Smooth muscle cell (in vitro differentiated cells): ENCODE results near the gene TMBIM4. TPM values are rescaled to one million over a fixed set of nuclear protein-coding genes. Genes with fewer than 3 reads are reported as not detected.

Source experiments
- DNase-seq: peaks from one replicate; lab custom pipeline; 2025; ENCODE audit not compliant: unreplicated experiment; lab: John Stamatoyannopoulos, UW
- H2AFZ ChIP-seq: fragments of 200-600 bp; sonication (generic); 2 replicates; pipeline ENCODE4 v1.6.0; 2016; ENCODE audit warnings: antibody characterized with exemption, low read depth, mild to moderate bottlenecking
- H3F3A ChIP-seq: fragments of 200-600 bp; sonication (generic); 2 replicates; pipeline ENCODE4 v1.6.0; 2017; ENCODE audit warnings: antibody characterized with exemption, low read depth
- H3K27ac ChIP-seq: fragments of 200-600 bp; sonication (generic); 2 replicates; pipeline ENCODE4 v1.5.1; 2016; ENCODE audit warnings: low read depth, mild to moderate bottlenecking
- H3K27me3 ChIP-seq: fragments of 200-600 bp; sonication (generic); 2 replicates; pipeline ENCODE4 v1.6.1; 2016; ENCODE audit warnings: low read depth, mild to moderate bottlenecking
- H3K36me3 ChIP-seq: fragments of 200-600 bp; sonication (generic); 2 replicates; pipeline ENCODE4 v1.5.1; 2016; ENCODE audit warnings: low read depth
- H3K4me1 ChIP-seq: fragments of 200-600 bp; sonication (generic); 2 replicates; pipeline ENCODE4 v1.5.1; 2016; ENCODE audit warnings: low read depth
- H3K4me2 ChIP-seq: fragments of 200-600 bp; sonication (generic); 2 replicates; pipeline ENCODE4 v1.6.0; 2016; ENCODE audit warnings: mild to moderate bottlenecking
- H3K4me3 ChIP-seq: fragments of 200-600 bp; sonication (generic); 2 replicates; pipeline ENCODE4 v1.5.1; 2016; ENCODE audit warnings: mild to moderate bottlenecking
- H3K79me2 ChIP-seq: fragments of 200-600 bp; sonication (generic); 2 replicates; pipeline ENCODE4 v1.6.0; 2016; ENCODE audit warnings: low read depth, mild to moderate bottlenecking
- H3K9ac ChIP-seq: fragments of 200-600 bp; sonication (generic); 2 replicates; pipeline ENCODE4 v1.6.0; 2016; ENCODE audit warnings: low read depth
- H3K9me3 ChIP-seq: fragments of 200-600 bp; sonication (generic); replicated peaks from 2 replicates; pipeline ENCODE4 v1.5.1; 2016; ENCODE audit warnings: low read depth
- H4K20me1 ChIP-seq: fragments of 200-600 bp; sonication (generic); 2 replicates; pipeline ENCODE4 v1.6.0; 2016; ENCODE audit warnings: low read depth
- WGBS: methylation state at CpG from one replicate; pipeline ENCODE4 v1.1.7; 2016; ENCODE audit warnings: low lambda C conversion rate; 5-methylcytosine and 5-hydroxymethylcytosine counted together
- polyA plus RNA-seq: library from polyadenylated mRNA; unstranded; fragments of >200 nt; fragmentation: Nextera tagmentation; extraction: Ambion mirVana; gene quantifications from 2 replicates; pipeline ENCODE4 v1.2.1, GENCODE V29; 2016
- total RNA-seq: library from RNA; depleted of rRNA; stranded (reverse); fragments of >200 nt; gene quantifications from 2 replicates; pipeline ENCODE4 v1.2.3, GENCODE V29; 2014
- TF ChIP-seq, protein P1 (sequence below): fragments of 200-600 bp; sonication (generic); IDR thresholded peaks from 2 replicates; pipeline ENCODE4 v1.5.1; 2017; ENCODE audit warnings: borderline replicate concordance, mild to moderate bottlenecking, antibody characterized with exemption; ENCODE audit not compliant: insufficient read depth, poor library complexity, severe bottlenecking

Gene TMBIM4
- total and polyA plus RNA-seq, 2 experiments from 2014 or later = 97.9 to 103 TPM

DNA sequence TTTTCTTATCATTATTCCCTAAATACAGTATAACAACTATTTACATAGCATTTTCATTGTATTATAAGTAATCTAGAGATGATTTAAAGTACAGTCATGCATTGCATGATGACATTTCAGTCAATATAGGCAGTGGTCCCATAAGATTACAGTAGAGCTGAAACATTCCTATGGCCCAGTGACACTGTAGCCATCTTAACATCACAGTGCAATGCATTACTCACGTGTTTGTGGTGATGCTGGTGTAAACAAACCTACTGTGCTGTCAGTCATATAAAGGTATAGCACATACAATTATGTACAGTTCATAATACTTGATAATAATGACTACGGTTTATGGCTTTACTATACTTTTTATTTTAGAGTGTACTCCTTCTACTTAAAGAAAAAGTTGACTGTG lies 52.6 kb downstream of the TMBIM4 start:
- H3K27me3 ChIP-seq = no peaks in the 10 kb centered on the region
- H2AFZ ChIP-seq = no peak overlapping the region
- H3F3A ChIP-seq = no peaks in the 10 kb centered on the region
- H3K4me2 ChIP-seq = no peak overlapping the region
- TF ChIP-seq, protein P1, sequence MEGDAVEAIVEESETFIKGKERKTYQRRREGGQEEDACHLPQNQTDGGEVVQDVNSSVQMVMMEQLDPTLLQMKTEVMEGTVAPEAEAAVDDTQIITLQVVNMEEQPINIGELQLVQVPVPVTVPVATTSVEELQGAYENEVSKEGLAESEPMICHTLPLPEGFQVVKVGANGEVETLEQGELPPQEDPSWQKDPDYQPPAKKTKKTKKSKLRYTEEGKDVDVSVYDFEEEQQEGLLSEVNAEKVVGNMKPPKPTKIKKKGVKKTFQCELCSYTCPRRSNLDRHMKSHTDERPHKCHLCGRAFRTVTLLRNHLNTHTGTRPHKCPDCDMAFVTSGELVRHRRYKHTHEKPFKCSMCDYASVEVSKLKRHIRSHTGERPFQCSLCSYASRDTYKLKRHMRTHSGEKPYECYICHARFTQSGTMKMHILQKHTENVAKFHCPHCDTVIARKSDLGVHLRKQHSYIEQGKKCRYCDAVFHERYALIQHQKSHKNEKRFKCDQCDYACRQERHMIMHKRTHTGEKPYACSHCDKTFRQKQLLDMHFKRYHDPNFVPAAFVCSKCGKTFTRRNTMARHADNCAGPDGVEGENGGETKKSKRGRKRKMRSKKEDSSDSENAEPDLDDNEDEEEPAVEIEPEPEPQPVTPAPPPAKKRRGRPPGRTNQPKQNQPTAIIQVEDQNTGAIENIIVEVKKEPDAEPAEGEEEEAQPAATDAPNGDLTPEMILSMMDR = no peak
- H4K20me1 ChIP-seq = no peaks in the 10 kb centered on the region
- WGBS = 83% methylated on average over 2 of the region's 2 CpGs
- no peaks in the 10 kb centered on the region for H3K79me2 ChIP-seq
- H3K9me3 ChIP-seq = no peaks in the 10 kb centered on the region
- peaks cover 2% of the 10 kb centered on the region for H3K4me1 ChIP-seq
- H3K36me3 ChIP-seq = peaks cover 4% of the 10 kb centered on the region
- no peak overlapping the region for H3K27ac ChIP-seq
- H3K9ac ChIP-seq = no peak overlapping the region
- no peak for DNase-seq
- no peak overlapping the region for H3K4me3 ChIP-seq

DNA sequence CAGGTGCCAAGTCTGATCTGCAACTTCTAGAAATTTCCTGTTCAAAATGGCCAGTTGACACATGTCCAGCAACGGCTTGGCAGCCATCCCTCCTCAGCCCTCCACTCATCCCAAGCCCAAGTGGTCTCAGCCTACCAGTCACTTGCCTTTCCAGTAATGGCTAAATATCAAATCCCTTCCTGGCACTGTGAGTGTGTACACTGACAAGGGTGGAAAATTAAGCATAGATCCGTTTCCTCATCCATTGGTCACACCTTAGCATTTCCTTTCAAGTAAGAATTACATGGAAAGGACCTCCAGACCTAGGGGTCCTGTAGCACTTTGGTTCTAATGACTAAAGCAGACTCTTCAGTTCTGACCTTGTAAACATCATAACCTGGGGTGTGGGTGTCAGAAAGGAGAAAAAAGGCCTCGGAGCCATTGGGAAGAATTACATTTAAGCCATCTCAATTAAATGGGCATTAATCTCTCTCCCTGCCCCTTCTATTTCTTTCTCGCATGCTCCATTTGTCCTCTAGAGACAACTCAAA lies 54.7 kb downstream of the TMBIM4 start:
- Histone ChIP-seq H3K4me1 (peaks cover 10% of the 10 kb centered on the region), H3K4me3 (no peak overlapping the region), H3K9ac (no peak overlapping the region), H3K79me2 (no peaks in the 10 kb centered on the region), H3K27me3 (no peaks in the 10 kb centered on the region), H4K20me1 (no peaks in the 10 kb centered on the region), H3K27ac (no peak overlapping the region), H3K4me2 (no peak overlapping the region), H2AFZ (no peak overlapping the region), H3F3A (no peaks in the 10 kb centered on the region), H3K9me3 (no peaks in the 10 kb centered on the region), H3K36me3 (no peaks in the 10 kb centered on the region)
- no peak for DNase-seq
- 91% methylated on average over 4 of the region's 4 CpGs for WGBS
- TF ChIP-seq, protein P1 = no peak

DNA sequence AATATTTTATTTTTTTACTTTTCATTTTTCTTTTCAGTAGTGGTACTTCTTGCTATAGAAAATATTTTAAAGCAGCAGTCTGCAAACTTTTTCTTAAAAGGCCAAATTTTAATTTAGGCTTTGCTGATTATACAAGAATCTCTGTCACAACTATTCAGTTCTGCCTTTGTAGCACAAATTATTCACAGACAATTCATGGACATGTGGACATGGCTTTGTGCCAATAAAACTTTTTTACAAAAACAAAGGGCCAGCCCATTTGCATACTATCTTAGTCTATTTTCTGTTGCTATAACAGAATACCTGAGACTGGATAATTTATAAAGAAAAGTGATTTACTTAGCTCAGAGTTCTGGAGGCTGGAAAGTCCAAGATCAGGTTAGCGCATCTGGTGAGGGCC lies 56.3 kb downstream of the TMBIM4 start:
- TF ChIP-seq, protein P1 = no peak
- peaks cover 10% of the 10 kb centered on the region for H3K4me1 ChIP-seq
- no peak overlapping the region for H3K27ac ChIP-seq
- H4K20me1 ChIP-seq = no peaks in the 10 kb centered on the region
- no peaks in the 10 kb centered on the region for H3K36me3 ChIP-seq
- no peaks in the 10 kb centered on the region for H3K79me2 ChIP-seq
- H3K27me3 ChIP-seq = no peaks in the 10 kb centered on the region
- no peak for DNase-seq
- H3K9me3 ChIP-seq = no peaks in the 10 kb centered on the region
- H3K9ac ChIP-seq = no peak overlapping the region
- H3F3A ChIP-seq = no peaks in the 10 kb centered on the region
- H3K4me2 ChIP-seq = no peak overlapping the region
- no peak overlapping the region for H3K4me3 ChIP-seq
- WGBS = 97% methylated on average over 1 of the region's 1 CpG
- H2AFZ ChIP-seq = no peak overlapping the region

DNA sequence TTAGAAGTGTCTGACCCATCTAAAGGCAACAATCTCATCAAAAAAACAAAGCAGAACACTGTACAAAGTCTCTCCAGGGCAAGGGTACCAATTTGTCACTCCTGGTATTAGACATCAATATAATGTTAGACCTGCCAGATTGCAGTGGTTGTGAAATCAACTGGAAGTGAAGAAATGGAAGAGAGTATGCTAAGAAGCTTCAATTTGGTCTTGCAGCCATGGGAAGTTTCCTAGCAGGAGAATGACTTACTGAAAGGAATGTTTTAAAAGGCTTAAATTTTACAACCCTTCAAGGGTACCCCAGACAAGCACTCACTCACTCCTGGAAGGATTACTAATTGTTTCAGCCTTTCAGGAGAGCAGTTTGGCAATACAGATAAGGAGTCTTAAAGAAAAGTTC lies 58.2 kb downstream of the TMBIM4 start:
- H3K4me2 ChIP-seq = peak overlapping the region; percentile 7
- H3K9ac ChIP-seq = no peak overlapping the region
- no peaks in the 10 kb centered on the region for H4K20me1 ChIP-seq
- no peaks in the 10 kb centered on the region for H3K36me3 ChIP-seq
- H3K27me3 ChIP-seq = no peaks in the 10 kb centered on the region
- no peak overlapping the region for H2AFZ ChIP-seq
- no peaks in the 10 kb centered on the region for H3K9me3 ChIP-seq
- peaks cover 10% of the 10 kb centered on the region for H3K4me1 ChIP-seq
- TF ChIP-seq, protein P1 = no peak
- H3F3A ChIP-seq = no peaks in the 10 kb centered on the region
- H3K79me2 ChIP-seq = no peaks in the 10 kb centered on the region
- no peak overlapping the region for H3K4me3 ChIP-seq
- DNase-seq = no peak
- H3K27ac ChIP-seq = peak overlapping the region; percentile 7
